NB4 (cell line): ENCODE results near the gene TBC1D22A.
"Not testable (repeated sequence)": the region's sequence is repeated elsewhere in the genome, so short reads cannot be mapped to it uniquely, and the experiment has no call there.

ENCODE experiments used
- DNase-seq: peaks from one replicate; pipeline ENCODE4 v3.0.0; 2010; ENCODE audit warnings: low read depth
- H3K4me3 ChIP-seq: one replicate; pipeline ENCODE4 v1.5.1; 2011; ENCODE audit warnings: mild to moderate bottlenecking, low read depth, low read length, moderate library complexity
- MYC ChIP-seq: IDR thresholded peaks from 2 replicates; pipeline ENCODE4 v1.6.1; 2011; ENCODE audit warnings: low read depth, low read length
- POLR2A ChIP-seq: IDR thresholded peaks from 2 replicates; pipeline ENCODE4 v1.6.1; 2011; ENCODE audit warnings: mild to moderate bottlenecking; ENCODE audit not compliant: insufficient read length; ENCODE audit errors: extremely low read depth
- TF ChIP-seq, protein P1 (sequence below): IDR thresholded peaks from 2 replicates; pipeline ENCODE4 v1.6.1; 2011; ENCODE audit warnings: low read depth, low read length
- TF ChIP-seq, protein P2 (sequence below): IDR thresholded peaks from one replicate; pipeline ENCODE4 v1.5.1; 2012; ENCODE audit warnings: low read depth, low read length

TBC1D22A gene

DNA sequence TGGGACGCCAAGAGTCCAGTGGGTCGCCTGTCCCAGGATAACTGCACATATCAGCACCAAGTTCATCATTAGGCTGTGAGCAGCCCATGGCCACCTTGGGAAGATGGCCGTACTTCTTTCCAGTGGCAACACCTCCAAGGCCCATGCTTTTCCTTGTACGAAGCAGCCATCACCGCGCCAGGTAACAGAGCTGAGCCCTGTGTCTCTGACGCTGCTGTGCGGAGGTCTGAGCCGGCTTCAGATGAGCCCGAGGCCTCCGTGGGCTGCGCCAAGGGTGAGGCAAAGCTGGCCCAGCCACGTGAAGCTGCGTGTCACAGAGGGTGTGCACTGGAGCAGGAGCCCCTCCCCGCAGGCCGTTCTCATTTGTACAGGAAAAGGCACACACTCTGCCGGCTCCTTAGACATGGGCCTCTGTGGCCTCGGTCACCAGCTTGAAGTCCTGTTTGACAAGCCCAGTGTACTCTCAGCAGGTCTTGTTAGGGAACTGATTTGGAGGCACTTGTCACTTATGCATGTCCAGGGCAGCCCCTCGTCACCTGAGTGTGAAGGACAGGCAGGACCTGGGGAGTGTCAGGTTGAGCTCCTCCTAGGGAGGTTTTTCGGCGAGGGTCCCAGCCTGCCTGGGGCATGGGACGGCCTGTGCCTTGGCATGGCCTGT lies 401.5 kb downstream of the TBC1D22A start:
- no peak for TF ChIP-seq POLR2A
- TF ChIP-seq, protein P1, sequence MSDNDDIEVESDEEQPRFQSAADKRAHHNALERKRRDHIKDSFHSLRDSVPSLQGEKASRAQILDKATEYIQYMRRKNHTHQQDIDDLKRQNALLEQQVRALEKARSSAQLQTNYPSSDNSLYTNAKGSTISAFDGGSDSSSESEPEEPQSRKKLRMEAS: no peak
- no peak for TF ChIP-seq MYC
- TF ChIP-seq, protein P2, sequence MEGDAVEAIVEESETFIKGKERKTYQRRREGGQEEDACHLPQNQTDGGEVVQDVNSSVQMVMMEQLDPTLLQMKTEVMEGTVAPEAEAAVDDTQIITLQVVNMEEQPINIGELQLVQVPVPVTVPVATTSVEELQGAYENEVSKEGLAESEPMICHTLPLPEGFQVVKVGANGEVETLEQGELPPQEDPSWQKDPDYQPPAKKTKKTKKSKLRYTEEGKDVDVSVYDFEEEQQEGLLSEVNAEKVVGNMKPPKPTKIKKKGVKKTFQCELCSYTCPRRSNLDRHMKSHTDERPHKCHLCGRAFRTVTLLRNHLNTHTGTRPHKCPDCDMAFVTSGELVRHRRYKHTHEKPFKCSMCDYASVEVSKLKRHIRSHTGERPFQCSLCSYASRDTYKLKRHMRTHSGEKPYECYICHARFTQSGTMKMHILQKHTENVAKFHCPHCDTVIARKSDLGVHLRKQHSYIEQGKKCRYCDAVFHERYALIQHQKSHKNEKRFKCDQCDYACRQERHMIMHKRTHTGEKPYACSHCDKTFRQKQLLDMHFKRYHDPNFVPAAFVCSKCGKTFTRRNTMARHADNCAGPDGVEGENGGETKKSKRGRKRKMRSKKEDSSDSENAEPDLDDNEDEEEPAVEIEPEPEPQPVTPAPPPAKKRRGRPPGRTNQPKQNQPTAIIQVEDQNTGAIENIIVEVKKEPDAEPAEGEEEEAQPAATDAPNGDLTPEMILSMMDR: no peak

DNA sequence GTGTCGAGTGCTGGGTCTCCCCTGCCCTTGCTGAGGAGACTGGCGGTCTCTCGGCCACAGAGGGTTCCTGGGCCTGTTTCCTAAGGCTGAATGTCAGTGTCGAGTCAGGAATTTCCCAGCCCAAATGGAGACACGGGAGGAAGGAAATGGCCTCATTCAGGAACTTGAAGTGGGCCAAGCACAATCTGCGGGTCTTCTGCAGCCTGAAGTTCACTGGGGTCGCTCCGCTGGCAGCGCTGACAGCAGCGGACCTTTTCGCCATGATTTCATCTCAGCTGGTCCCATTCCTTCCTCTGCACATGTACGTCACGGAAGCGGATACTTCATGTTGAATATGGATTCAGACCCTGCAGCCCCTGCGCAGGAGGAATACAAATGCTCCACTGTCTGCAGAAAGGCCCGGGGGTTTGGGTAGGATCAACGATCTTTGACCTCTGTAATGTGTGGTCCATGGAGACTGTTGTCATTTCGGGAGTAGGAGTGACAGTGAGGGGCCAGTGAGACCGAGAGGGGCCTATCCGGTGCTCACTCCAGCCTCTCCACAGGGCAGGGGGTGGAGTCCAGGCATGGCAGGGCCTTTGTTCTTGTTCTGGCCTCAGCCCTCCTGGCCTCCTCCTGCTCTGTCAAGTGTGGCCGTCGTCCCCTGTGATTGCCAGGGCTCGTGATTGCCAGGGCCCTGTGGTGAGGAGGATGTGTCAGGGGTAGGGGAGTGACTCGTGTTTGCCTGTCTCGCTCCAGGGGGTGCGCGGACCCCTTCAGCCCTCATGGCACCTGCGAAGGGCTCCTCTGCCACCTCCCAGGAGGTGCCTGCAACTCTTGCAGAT lies 402.3 kb downstream of the TBC1D22A start:
- TF ChIP-seq, protein P2: no peak
- TF ChIP-seq POLR2A (no peak), MYC (no peak)
- TF ChIP-seq, protein P1: no peak

More for the DNA sequence above, 401.5 kb downstream of the TBC1D22A start:
- H3K4me3 ChIP-seq: no peak overlapping the region
- DNase-seq: no peak

DNA sequence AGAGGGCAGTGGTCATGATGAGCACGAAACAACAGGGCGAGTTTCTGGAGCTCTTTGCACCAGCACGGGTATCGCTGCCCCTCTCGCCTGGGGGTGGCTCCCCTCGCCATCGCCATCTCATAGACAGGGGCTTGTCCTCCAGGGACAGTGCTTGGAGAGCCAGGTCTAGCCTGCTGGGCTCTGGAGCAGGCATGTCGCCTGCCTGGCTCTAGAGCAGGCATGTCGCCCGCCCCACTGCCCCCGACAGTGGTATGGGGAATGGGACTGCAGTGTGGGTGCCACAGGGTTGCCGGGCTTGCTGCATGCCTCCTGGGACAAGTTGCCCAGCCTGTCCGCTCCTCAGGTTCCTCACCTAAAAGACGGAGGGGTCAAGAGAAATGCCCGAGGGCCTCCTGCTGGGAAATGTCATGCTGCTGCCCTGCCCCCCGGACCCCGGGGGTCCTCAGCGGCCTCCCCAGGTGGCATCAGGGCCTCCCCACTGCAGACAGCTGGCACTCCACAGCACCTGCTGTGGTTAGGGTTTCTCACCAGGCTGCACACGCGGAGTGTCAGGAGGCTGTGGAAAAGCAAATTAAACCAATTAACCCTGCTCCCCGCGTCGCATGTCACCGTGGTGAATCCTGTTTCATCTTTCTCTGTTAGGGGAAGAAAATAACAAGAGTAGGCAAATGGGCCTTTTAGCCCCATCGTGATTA lies 403.0 kb downstream of the TBC1D22A start:
- TF ChIP-seq MYC: no peak
- no peak overlapping the region for H3K4me3 ChIP-seq
- DNase-seq: no peak

More for the DNA sequence above, 402.3 kb downstream of the TBC1D22A start:
- H3K4me3 ChIP-seq: no peak overlapping the region
- no peak for DNase-seq

DNA sequence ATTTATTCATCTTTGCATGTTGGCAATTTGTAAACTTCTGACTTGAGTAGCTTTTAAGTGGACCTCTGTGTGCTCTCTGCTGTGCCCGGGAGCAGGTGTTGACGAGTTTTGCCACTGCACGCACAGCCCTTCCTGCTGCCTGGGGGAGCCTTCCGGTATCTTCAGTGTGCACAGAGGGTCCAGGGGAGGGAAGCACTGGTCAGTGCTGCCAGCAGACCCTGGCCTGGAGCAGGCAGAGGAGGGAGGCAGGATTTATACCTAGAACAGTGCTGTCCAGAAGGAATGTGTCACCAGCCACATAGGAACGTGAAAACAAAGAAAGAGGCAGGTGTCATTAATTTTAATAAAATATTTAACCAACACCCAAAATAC lies 403.6 kb downstream of the TBC1D22A start:
- no peak for TF ChIP-seq MYC
- TF ChIP-seq, protein P1: no peak
- TF ChIP-seq, protein P2: no peak
- TF ChIP-seq POLR2A: no peak
- no peak for DNase-seq
- H3K4me3 ChIP-seq: no peak overlapping the region

DNA sequence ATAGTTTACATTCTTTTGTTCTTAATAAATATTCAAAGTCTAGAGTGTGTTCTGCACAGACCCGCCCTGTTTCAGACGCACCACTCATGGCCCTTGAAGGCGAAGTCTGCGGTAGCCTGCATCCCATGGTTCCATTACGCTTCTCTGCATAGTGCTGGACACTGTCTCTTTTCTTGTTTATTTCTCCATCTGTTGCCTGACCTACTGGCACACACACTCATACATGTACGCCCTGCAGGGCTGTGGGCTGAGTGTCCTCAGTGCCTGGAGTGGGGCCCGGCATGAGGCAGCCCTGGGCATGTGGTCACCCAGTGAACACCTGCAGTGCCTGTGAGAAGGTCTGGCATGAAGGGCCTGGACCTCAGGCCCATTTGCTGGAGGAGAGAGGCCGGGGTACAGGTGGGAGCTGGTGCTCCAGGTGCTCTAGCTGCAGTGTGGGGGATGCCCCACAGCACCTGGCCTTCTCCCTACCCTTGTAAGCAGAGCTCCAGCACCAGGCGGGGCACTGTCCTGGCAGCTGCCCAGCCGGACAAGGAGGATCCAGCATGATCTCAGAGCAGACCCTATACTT lies 404.1 kb downstream of the TBC1D22A start:
- TF ChIP-seq MYC: no peak
- TF ChIP-seq, protein P2: no peak
- H3K4me3 ChIP-seq: no peak overlapping the region
- DNase-seq: no peak

DNA sequence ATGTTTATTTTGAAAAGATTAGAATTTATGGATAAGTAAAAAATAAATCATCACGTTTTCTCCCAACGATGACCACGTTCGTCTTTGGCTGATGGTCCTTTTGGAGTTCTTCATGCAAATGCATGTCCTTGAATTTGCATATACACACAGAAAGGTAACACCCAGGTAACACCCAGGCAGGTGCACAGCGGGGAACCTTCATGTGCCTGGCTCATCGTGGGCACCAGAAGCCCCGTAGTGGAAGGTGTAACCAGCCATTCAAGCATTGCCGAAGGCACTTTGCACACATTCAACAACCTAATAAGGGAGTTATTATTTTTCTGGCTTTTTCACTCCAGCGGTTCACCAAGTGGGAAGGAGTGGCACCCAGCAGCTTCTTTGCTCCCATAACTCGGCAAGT lies 404.6 kb downstream of the TBC1D22A start:
- TF ChIP-seq MYC (no peak), POLR2A (no peak)
- TF ChIP-seq, protein P1: no peak
- TF ChIP-seq, protein P2: no peak

DNA sequence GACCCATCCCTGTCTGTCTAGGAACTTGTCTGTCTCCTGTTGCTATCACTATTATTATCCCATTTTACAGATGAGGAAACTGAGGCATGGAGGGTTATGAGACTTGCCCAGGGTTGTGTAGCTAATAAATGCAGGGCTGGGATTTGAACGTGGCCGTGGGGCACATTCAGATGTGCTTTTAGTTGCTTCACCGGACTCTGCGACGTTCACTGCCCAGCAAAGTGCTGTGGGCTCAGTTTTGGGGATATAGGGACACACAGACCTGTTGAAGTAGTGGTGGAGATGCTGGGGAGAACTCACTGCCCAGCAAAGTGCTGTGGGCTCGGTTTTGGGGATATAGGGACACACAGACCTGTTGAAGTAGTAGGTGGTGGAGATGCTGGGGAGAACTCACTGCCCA lies 405.5 kb downstream of the TBC1D22A start:
- not testable (repeated sequence) for DNase-seq, H3K4me3 ChIP-seq

More for the DNA sequence above, 404.6 kb downstream of the TBC1D22A start:
- no peak for DNase-seq
- H3K4me3 ChIP-seq: no peak overlapping the region
